NCI-H1105 treated with DMSO at 0.1 percent for 48 hours (cell line): ENCODE measurements around the gene S100A10.

ENCODE experiments used
- DNase-seq: peaks from one replicate; lab custom pipeline; 2025; lab: John Stamatoyannopoulos, UW

S100A10 gene

DNA sequence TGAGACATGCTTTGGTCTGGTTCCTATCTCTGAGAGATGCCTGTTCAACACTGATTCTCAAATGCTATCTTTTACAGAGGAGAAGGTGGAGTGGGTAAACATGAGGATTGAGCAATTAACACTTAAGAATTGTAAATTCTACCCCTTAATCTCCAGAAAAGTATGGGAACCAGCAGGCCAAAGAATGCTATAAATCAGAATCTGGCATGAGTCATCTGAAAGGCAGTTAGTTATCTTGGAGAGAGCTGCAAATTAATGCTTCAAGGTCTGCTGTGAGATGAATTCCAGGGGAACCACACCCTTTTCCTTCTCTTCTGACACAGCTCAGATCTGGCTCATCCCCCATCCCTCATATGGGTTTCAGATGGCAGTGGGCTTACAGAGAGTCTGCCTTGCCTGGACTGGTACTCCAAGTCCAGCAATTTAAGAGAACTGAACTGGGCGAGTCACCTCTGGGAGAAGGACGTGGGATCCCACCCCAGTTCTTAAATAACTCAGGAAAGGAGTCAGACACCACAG is 5.2 kb downstream of the S100A10 start:
- no peak for DNase-seq

DNA sequence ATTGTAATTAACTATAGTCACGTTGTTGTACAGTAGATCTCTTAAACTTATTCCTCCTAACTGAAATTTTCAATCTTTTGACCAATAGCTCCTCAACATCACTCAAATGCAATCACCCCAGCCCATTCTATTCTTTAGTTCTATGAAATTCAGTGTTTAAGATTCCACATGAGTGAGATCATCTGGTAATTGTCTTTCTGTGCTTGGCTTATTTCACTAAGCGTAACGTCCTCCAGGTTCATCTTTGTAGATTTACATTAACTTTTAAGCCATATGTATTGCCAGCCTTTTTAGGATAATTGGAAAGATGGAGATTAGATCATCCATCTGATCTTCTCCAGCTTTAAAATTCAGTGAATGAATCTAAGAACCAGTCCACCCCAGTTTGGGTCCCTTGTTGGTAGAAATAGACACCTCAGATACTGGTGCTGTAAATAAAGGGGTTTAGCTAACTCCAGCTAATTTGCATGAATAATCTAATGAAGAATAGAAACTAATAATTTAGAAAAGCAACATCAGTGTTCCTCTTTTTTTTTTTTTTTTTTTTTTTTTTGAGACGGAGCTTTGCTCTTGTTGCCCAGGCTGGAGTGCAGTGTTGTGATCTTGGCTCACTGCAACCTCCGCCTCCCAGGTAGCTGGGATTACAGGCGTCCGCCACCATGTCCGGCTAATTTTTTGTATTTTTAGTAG is 7.0 kb downstream of the S100A10 start:
- DNase-seq, result no peak

DNA sequence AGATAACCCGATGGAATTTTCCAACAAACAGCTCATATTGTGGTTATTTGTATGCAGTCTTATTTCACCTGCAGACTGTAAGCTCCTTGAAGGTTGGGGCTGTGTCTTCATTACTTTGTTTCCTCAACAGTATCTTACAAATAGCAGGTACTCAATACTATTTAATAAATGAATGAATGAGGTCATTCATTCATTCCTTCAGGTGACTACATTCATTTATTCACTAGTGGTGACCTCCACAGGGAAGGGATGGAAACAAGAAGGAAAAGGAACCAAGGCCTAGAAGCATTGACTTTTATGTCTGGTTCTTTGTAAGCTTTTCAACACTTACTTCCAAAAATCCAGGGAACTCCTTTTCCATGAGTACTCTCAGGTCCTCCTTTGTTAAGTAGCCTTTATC is 7.9 kb downstream of the S100A10 start:
- DNase-seq, result no peak

DNA sequence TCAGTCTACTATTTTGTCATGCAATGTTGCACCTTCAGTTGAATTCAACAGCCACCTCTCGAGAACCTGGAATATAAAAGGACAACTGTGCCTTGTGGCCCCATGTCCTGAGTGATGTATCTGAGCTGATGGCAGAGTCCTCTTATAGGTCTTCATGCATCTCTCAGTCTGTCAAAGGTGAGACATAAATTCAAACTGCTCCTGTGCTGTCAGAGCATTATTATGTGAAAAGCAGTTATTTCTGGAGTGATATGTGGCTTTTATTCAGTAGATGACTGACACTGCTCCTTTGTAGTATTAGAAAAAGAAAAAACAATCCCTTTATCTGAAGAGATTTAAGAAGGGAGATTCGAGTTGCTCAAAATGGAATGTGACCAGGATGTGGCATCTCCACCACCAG is 8.4 kb downstream of the S100A10 start:
- no peak for DNase-seq

DNA sequence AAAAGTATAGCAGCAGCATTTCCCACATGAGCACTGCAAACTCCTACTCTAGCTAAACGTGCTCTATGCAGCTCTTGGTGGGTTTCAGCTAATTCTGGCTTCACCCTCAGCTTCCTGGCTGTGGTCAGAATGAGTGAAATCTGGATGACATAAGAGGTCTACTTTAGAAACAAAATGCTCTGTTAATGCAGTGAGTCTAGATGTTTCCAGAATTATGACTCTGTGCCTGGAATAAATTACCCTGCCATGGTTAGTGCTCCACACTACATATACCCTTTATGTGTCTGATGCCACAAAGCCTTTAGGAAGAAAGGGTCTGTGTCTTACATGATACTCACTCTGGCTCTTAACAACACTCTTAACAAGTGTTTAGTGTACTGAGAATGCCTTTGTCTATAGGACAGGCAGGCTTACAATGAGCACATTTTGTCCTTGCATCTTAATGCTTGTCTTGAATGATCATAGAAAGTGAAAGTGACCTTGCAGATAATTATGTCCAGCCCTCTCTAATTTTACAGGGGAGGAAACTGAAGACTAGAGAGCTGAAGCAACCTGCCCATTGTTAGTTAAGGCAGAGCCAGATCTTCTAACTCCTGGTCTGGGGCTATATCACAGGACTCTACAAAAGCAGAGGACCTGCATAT is 9.2 kb downstream of the S100A10 start:
- DNase-seq, result no peak

DNA sequence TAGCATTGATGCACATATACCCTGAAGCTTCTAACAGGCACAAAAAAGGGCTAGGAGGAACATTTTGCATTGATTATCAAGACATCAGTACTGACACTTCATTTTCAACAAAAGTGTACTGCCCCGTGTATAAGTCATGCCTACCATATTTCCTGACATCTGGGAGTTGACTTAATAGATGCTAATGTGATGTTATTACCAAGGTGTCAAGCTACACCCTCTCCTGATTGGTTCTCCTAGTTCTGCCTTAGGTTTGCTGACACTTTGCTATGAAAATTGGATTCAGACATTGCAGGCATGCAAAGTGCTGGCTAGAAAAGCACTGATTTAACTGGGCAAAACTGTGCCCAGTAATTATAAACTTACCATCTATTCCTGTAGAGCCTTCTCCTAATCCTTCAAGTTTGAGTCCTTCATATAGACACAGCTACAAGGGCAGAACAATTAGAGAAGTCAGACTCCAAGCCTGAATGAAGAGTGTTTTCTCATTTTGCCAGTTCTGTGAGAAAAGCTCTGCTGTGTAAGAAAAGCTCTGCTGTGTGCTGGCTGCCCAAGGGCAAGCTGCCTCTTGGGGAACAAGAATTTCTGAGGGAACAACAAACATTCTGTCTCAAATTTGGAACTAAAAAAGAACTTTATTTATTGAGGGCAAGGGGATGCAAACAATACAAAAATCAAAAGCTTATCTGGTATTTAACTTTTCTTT is 11.2 kb downstream of the S100A10 start:
- DNase-seq, result no peak

DNA sequence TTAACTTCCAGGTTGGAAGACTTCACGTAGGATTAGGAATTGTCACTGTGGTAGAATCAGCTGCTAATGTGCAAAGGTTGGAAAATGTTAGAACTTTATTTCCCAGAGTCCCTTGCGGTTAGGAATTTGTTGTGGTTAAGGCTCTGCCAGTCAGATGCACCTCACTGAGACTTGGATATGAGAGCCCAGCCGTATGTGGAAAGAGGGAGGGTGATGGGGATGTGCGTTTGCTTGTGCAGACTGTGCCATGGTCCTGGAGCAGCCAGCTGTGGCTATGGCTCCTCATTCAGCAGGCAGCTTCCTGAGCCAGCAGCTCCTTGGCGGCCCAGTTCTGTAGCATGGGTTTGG is 12.5 kb downstream of the S100A10 start:
- DNase-seq, result no peak

DNA sequence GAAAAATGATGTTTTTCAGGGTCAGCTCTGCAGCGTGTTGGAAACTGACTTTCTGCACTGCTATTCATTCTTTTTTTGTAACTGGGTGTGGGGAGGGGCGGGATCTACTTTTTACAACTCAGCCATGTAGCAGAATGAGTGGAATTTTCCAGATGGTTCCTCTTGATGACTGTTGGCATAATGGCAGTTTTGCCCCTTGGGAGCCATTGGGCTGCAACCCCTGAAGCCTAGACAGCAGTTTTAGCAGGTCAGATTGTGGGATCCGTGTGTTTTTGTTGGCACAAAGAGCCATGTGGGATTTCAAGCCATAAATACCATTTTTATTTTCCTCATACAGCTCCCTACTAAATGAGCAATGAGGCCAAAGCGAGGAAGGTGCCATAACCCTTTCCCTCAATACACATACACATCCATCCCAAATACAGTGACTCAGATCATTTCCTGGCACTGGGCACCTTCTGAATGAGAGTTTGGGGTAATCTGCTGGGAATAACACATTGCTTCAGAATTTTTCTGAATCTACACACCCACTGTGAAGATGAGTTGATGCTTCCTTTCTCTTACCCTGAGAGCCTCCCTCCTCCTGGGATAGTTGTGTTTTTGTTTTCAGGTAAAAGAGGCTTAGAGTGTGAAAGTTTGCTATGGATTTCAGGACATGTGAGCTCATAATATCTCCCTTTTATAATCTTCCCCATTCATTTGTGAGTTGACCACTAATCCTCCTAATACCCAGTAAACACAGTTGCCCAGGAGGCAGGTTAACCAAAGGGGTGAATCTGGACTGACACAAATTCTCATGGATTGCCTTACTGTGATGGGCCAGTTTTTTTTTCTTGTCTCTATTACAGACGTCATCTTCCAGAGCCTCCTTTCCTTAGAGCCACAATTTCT is 13.1 kb downstream of the S100A10 start:
- no peak for DNase-seq

DNA sequence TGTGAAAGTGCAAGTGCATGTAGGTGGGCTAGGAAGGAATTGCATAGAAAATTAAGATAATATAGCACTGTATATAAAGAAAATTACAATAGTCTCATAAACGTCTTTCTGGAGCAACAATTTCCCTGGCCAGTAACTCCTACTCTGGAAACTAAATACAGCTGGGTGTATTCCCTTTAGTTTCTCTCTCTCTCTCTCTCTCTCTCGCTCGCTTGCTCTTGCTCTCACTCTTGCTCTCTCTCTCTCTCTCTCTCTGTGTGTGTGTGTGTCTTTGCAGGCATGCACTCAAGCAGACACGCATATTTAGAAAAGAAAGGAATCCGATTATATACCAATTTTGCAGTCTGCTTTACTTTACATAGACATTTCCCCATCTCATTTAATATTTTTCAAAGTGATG is 14.7 kb downstream of the S100A10 start:
- no peak for DNase-seq

DNA sequence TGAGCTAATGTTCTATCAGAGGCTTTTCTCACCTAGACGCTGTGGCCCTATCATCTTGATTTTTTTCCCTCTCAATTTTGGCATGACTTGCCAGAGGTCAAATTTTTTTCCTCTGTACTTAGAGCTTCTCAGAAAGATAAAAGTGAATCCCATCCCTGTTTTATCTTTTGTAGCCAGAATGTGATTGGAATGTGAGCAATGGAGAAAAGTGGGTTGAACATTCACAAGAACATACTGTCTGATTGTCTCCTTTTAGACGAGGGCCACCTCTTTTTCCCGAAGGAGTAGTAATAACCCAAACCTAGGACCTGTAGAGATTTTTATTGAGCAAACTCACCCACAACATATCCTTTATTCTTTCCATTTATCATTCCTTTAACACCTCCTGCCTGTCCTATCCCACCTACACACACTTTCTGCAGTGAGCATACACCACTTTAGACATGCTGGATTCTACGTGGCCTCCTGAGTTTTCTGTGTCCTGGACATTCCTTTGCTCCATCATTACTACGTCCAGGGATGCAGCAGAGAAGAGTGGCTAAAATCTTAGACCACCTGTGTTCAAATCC is 15.9 kb downstream of the S100A10 start:
- no peak for DNase-seq

DNA sequence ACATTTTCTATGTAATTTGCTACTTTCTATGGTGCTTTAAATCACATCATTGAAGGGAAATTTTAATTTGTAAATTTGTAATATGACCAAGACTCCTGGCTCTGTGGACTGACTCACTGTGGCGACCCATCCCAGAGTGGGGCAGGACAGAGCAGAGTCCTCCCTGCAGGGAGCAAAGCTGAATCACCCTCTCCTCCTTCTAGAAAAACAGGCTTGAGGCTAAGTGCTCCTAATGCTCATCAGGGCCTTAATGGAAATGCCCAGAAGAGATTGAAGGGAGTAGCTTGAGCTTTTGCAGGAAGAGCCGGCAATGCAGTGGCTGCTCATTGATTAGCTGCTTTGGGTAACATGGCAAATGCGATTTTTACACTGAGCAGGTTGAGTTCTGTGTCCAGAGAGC is 16.8 kb downstream of the S100A10 start:
- no peak for DNase-seq

DNA sequence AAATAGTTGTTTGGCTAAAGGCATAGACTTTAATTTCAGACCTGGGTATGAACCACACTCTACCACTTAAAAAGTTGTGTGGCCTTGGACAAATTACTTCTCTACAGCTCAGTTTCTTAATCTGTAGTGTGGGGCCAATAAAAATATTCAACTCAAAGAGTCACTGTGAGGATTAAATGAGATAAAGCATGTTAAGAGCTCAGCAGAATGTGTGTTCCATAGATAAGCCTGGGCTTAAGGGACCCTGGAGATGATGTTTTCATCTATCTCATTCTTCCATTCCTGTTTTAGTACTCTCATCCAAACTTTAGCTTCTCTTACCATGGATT is 17.7 kb downstream of the S100A10 start:
- DNase-seq, result no peak

DNA sequence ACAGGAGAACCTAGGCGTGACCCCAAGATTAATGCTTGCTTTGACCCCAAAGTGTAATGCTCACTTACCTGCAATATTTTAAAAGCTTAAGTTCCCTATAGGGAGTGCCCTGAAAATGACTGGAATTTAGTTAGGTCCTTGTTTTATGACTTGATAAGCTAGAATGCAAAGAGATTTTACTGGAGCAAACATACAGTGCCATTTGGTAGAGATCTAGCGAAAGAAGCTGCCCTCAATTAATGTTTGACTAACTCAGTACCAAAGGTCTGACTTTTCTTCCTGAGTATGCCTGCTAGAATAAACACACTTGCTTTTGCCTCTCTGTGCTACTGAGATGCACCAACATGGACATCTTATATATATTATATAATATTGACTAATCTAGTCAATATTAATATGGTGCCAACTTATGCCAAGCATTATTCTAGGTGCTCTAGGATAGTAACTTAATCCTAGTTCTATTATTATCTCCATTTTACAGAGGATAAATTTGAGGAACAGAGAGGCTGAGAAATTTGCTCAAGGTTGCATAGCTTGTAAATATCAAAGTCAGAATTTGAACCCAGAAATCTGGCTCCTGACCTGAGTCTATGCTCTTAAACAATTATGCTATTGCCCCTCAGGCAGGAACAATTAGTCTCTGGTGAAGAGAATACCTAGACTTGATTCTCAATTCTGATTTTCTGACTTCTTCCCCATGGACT is 18.2 kb downstream of the S100A10 start:
- no peak for DNase-seq

DNA sequence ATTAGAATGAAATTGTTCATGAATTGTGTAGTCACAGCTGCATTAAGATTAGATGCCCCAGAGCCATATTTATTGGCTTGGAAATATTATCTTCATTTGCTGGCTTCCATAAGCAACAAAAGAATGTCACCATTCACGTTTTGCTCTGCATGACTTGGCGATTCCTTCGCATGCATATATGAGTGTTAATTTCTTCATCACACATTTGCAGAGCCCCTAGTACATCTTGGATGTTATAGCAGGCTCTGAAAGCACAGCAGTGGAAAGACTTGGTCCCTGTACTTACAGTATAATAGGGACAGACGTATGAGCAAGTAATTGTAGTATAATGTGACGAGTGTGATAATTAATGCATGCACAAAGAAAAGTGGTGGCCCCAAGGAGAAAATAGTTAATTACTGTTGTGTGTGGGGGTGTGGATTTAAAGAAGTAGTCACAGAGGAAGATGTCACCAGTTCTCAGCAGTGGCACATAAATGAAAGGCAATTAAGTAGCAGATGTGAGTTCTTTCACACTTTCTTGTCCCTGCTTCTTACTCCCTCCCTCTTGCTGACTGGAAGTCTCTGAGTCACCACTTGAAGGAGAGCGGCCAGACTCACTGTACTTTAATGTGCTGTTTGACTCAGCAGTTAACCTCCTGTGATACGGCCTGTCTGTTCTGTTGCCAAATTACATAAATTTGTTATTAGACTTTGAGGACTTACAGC is 21.0 kb downstream of the S100A10 start:
- peak; percentile 52 for DNase-seq

DNA sequence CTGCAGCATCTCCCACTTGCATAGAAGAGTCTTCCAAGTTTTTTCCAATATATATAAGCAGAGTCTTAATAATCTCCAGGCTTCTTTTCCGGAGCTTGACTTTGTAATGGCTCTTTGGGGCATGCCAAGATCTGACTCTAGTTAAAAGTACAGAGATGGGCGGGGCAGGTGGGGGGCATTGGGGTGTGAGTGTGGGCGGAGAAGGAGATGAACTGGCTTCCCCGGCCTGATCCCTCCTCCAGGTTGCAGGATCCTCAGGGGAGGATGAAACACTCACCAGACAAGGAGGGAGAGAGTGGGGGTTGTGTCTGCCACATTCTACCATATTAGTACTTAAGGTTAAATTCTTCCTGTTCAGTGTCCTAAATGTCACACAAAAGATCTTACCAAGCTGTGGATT is 23.0 kb downstream of the S100A10 start:
- no peak for DNase-seq

DNA sequence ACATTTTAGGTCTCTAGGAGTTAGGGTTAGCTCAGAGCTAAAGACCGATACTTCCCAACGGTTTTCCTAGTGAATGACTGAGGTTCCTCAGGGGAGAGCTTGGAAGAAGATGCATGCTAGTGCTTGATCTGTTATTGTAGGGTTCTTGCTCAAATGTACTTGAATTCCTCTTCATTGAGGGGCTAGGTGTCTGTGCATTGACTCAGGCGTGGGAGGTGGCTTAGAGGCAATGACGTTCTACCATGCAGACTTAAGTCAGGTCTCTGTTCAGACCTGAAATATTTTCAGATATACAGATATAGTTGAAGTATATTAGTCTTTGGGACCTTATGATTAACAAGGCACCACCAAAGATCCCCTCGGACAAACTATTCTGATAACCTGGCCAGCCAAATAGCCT is 23.5 kb downstream of the S100A10 start:
- DNase-seq, result no peak

DNA sequence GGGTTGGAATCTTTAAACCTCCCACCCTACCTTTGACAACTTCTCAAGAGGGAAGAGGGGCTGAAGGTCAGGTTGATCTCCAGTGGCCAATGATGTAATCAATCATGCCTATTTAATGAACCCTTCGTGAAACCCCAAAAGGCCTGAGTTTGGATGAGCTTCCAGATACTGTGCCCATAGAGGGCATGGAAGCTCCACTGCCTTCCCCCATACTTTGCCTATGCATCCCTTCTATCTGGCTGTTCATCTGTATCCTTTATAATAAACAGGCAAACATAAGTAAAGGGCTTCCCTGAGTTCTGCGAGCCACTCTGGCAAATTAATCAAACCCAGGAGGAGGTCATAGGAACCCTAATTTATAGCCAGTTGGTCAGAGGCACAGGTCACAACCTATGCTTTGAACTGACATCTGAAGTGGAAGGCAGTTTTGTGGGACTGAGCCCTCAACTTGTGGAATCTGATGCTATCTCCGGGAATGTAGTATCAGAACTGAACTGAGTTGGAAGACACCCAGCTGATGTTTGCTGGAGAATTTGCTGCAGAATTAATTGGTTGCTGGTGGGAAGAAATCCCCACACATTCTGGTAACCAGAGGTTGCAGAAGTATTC is 24.8 kb downstream of the S100A10 start:
- DNase-seq, result no peak

DNA sequence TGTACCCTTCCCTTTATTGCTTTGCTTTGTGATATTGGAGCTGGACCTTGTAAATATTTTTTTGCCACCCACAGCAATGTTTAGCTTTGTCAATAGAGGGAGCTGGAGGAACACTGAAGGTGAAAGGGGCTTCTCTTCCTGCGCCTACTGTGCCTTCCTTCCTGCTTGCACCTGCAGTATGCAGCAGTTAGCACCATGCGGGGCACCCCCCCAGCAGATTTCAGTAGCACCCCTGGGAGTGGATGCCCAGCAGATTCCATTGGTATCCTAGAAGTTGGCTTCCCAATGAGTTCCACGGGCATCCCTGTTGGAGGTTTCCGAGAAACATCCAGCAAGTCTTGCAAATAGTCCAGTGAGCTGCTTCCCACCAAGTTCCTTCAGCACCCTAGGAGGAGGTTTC is 25.6 kb downstream of the S100A10 start:
- DNase-seq, result peak; percentile 50

DNA sequence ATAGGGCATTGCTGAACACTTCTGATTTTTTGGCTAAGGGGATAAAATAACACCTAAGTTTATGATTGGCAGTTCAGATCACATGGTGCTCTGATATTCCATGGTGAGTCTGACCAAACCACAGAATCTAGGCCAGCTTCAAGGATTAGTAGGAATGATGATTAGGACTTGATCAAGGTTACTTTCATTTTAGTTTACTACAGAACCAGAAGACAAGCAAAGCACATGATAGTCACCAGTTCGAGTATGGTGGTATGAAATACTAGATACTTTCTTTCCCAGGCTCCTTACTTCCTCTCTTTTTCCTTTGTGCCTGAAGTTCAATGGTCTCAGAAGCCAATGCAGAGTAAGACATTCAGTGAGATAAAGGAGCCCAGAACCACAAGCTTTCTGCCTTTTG is 26.6 kb downstream of the S100A10 start:
- DNase-seq, result no peak

DNA sequence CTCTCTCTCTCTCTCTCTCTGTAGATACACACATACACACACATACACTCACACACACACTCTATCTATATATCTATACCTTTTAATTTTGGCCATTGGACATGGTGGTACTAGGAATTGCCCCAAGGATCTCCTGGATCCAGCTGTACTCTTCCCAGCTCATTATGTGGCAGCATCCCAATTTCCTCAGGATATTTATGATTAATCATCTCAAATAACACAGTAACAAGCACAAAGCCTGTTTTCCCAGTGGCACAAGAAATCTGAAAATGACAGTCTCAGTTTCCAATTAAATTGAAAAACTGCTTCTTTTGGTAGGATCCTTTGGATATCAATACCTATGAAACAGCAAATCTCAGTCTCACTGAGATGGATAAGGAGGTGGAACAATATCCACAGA is 27.6 kb downstream of the S100A10 start:
- DNase-seq, result no peak
